GM12892 (cell line): ENCODE results near the gene KCNIP4.

Experiments used
- POLR2A ChIP-seq: IDR thresholded peaks from 2 replicates; pipeline ENCODE4 v1.6.1; 2011; ENCODE audit warnings: low read depth, low read length, control low read depth
- POLR2AphosphoS5 ChIP-seq: IDR thresholded peaks from 2 replicates; pipeline ENCODE4 v1.6.1; 2011; ENCODE audit warnings: low read depth, low read length, control low read depth
- TAF1 ChIP-seq: IDR thresholded peaks from 2 replicates; pipeline ENCODE4 v1.6.1; 2011; ENCODE audit warnings: low read depth, mild to moderate bottlenecking, control low read depth, low read length, borderline replicate concordance

GRCh38 chr4:20696815-20697214 lies 1251.8 kb downstream of the KCNIP4 start:
- TF ChIP-seq POLR2AphosphoS5, result no peak
- TF ChIP-seq POLR2A, result no peak
- TF ChIP-seq TAF1, result no peak
